ENCODE results near the gene CTNND2. TPM values are rescaled to one million over a fixed set of nuclear protein-coding genes. Genes with fewer than 3 reads are reported as not detected.

Gene CTNND2
- total and polyA plus RNA-seq, 9 of the 15 experiments (the other 6 are each of a cell fraction or from before 2014, with no cell fraction given): 0.03 to 0.35 TPM; not detected in 7

DNA sequence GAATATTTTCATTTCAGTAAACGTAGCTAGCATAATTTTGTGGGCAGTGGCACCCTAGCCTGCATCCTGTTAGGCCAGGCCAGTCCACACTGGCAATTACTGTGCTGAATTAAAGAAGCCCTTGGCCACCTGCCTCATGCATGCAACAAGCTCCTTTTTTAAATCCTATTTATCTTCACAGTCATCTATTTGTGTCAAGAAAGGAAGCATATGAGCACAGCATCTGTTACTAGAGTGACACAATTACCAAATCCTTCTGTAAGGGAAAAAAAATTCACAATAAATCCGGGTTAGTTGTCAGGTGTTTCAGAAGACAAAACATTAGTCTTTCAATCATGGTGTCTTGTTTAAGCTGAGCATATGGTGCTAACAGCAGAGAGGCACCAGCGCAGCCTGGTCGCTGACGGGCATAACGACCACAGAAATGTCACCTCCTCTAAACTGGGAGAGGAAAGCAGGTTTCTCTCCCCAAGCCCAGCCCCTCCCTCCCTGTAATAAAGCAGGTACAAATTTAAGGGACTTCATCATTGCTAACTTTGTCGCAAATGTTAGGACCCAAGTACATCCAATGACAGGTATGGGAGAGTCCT is 520.6 kb downstream of the CTNND2 start:
- Histone ChIP-seq H3K9me1 (ENCODE audit: control insufficient read depth, insufficient read depth, low read length) (no peaks in the 10 kb centered on the region), H3K27me3 (ENCODE audit: control insufficient read depth in 2 of 2, insufficient read depth in 2 of 2, low read length in 2 of 2) (peaks cover 0 to 5% of the 10 kb centered on the region in 2 experiments; a peak in 1 of 5 replicates)
- in situ Hi-C loops (cut with MboI): no loop called here

DNA sequence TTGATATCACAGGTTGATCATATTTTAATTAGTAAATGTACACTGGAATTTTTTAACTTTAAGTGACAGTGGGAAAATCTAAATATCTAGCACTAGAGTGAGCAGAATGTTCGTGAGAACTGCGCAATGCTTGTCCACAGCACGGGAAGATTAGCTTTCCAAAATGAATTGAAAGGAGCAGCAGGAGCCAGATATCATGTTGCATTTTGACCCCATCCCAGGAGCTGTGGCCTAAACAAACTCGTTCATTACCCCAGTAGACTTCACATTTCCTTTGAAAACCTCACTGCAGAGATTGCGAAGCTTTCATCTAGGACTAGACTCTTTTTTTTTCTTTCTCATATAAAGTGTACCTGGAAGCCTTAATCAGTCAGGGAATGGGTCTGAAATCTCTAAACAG is 525.8 kb downstream of the CTNND2 start:
- WGBS (ENCODE audit: insufficient coverage, low coverage, missing lambda C conversion rate): 0% methylated on average over 5 of the region's 5 CpGs
- ATAC-seq: no peak
- intact Hi-C loops (cut with micrococcal nuclease): no loop called here
- no peak for TF ChIP-seq EHMT2 (IDR thresholded peaks at IDR 0.05)
- TF ChIP-seq FOXJ2 (tag; IDR thresholded peaks at IDR 0.05): no peak
- no peak for TF ChIP-seq ZNF121 (CRISPR knock-in tag; conservative IDR thresholded peaks at IDR 0.05)
- TF ChIP-seq EP400 (IDR thresholded peaks at IDR 0.05): no peak
- TF ChIP-seq CTCF (IDR thresholded peaks at IDR 0.05 in 2 of 3, conservative IDR thresholded peaks at IDR 0.05 in 1 of 3; ENCODE audit: insufficient read depth in 2 of 3, low read depth in 1 of 3, low read length in 3 of 3): no peak
- TF ChIP-seq ESRRB (CRISPR knock-in tag; IDR thresholded peaks at IDR 0.05; ENCODE audit: borderline replicate concordance): no peak
- no peak for TF ChIP-seq MCM2 (IDR thresholded peaks at IDR 0.05; ENCODE audit: low read depth)
- no peak for TF ChIP-seq ZFP1 (CRISPR knock-in tag; IDR thresholded peaks at IDR 0.05)
- TF ChIP-seq ESRRA (IDR thresholded peaks at IDR 0.05; ENCODE audit: borderline replicate concordance, low read depth): no peak
- no peak for TF ChIP-seq ZNF561 (CRISPR knock-in tag; conservative IDR thresholded peaks at IDR 0.05)
- TF ChIP-seq, protein P1, sequence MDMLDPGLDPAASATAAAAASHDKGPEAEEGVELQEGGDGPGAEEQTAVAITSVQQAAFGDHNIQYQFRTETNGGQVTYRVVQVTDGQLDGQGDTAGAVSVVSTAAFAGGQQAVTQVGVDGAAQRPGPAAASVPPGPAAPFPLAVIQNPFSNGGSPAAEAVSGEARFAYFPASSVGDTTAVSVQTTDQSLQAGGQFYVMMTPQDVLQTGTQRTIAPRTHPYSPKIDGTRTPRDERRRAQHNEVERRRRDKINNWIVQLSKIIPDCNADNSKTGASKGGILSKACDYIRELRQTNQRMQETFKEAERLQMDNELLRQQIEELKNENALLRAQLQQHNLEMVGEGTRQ (CRISPR knock-in tag; IDR thresholded peaks at IDR 0.05): no peak

More for the DNA sequence above, 520.6 kb downstream of the CTNND2 start:
- Histone ChIP-seq H3K4me2 (ENCODE audit: insufficient read depth, low read length) (no peak overlapping the region), H3K9me3 (replicated peaks; ENCODE audit: control insufficient read depth, insufficient read depth, low read depth, low read length) (no peaks in the 10 kb centered on the region), H3K4me1 (replicated peaks in 1 of 2; ENCODE audit: control insufficient read depth in 2 of 2, insufficient read depth in 2 of 2, low read length in 2 of 2) (peaks cover 0 to 4% of the 10 kb centered on the region in 2 experiments; a peak in 1 of 5 replicates), H3K9ac (ENCODE audit: insufficient read depth in 1 of 2, low read depth in 2 of 2, low read length in 2 of 2) (no peak overlapping the region), H3K79me2 (ENCODE audit: control insufficient read depth, insufficient read depth, low read length) (no peaks in the 10 kb centered on the region), H3K36me3 (ENCODE audit: control insufficient read depth, insufficient read depth, low read length) (no peaks in the 10 kb centered on the region), H2AFZ (ENCODE audit: low read depth, low read length) (no peak overlapping the region), H3K4me3 (no peak overlapping the region), H3K27ac (ENCODE audit: extremely low read depth, low read depth, low read length) (no peak overlapping the region), H4K20me1 (replicated peaks; ENCODE audit: control insufficient read depth, insufficient read depth, low read length) (no peaks in the 10 kb centered on the region)
- BruUV-seq (replicated peaks): no TSS peak
- intact Hi-C loops (cut with micrococcal nuclease): no loop called here
- FAIRE-seq: no peak
- ATAC-seq: no peak
- TF ChIP-seq MTA1 (IDR thresholded peaks at IDR 0.05; ENCODE audit: borderline replicate concordance) (no peak), TBP (optimal IDR thresholded peaks at IDR 0.05; ENCODE audit: low read depth, low read length) (no peak), CTBP1 (IDR thresholded peaks at IDR 0.05; ENCODE audit: borderline replicate concordance) (no peak)
- WGBS (ENCODE audit: insufficient coverage, low coverage, missing lambda C conversion rate): 1% methylated on average over 7 of the region's 7 CpGs
- DNase-seq (ENCODE audit: extremely low read depth in 1 of 4, low spot score in 3 of 4): no peak
- POLR2A ChIA-PET: no interaction called here
- CTCF ChIA-PET (ENCODE audit: low intra/inter-chr PET ratio): no interaction called here

More for the DNA sequence above, 525.8 kb downstream of the CTNND2 start:
- in situ Hi-C loops (cut with MboI): no loop called here
- Histone ChIP-seq H3K79me2 (ENCODE audit: control insufficient read depth, insufficient read depth, low read length) (no peaks in the 10 kb centered on the region), H3K4me3 (no peak overlapping the region), H4K20me1 (replicated peaks; ENCODE audit: control insufficient read depth, insufficient read depth, low read length) (no peaks in the 10 kb centered on the region), H3K27ac (ENCODE audit: extremely low read depth, low read depth, low read length) (no peak overlapping the region), H3K9me3 (replicated peaks; ENCODE audit: control insufficient read depth, insufficient read depth, low read depth, low read length) (no peaks in the 10 kb centered on the region), H3K36me3 (ENCODE audit: control insufficient read depth, insufficient read depth, low read length) (no peaks in the 10 kb centered on the region), H3K9ac (ENCODE audit: insufficient read depth in 1 of 2, low read depth in 2 of 2, low read length in 2 of 2) (no peak overlapping the region), H3K9me1 (ENCODE audit: control insufficient read depth, insufficient read depth, low read length) (no peaks in the 10 kb centered on the region), H3K27me3 (ENCODE audit: control insufficient read depth in 2 of 2, insufficient read depth in 2 of 2, low read length in 2 of 2) (no peaks in the 10 kb centered on the region), H2AFZ (ENCODE audit: low read depth, low read length) (no peak overlapping the region), H3K4me1 (replicated peaks in 1 of 2; ENCODE audit: control insufficient read depth in 2 of 2, insufficient read depth in 2 of 2, low read length in 2 of 2) (no peaks in the 10 kb centered on the region), H3K4me2 (ENCODE audit: insufficient read depth, low read length) (no peak overlapping the region)
- POLR2A ChIA-PET: interaction anchor here (0.6 kb wide), 1 partner anchor 70 kb away, joined by 3 read pairs; no protein-coding TSS in a partner anchor
- FAIRE-seq (no peak), DNase-seq (ENCODE audit: extremely low read depth in 1 of 4, low spot score in 3 of 4) (no peak)
- BruUV-seq (replicated peaks): no TSS peak
- CTCF ChIA-PET (ENCODE audit: low intra/inter-chr PET ratio): no interaction called here

Measured in K562 (cell line).